ENCODE results near the gene FLCN. TPM values are rescaled to one million over a fixed set of nuclear protein-coding genes. Genes with fewer than 3 reads are reported as not detected.

Gene FLCN
- total and polyA plus RNA-seq, 2 of the 13 experiments (the other 11 are each of a cell fraction or from before 2014, with no cell fraction given): 16.6 to 24.9 TPM

DNA sequence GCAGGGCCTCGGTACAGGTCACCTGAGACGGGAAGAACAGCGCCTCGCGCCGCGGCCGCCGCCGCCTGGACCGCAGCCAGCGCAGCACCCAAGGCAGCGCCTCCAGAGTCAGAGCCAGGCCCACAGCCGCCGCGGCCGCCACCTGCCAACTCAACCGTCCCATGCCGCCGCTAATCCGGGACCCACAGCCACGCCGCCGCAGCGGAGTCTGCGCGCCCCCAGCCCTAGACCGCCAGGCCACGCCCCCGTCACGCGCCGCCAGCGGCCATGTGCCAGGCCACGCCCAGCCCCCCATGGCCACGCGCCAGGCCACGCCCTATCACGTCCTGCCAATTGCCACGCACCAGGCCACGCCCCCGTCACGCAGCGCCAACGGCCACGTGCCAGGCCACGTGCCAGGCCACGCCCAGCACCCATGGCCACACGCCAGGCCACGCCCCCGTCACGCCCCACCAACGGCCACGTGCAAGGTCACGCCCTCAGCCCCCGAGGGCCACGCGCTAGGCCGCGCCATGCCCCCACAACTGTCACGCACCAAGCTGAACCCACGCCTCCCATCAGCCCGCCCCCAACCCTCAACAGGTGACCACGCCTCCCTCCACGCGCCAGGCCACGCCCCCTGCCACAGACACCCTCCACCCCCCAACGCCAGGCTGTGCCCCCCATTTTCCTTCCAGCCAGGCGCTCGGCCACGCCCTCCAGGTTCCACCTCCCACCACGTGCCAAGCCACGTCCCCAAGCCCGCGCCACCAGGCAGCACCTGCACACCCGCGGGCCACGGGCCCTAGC, 30.6 kb downstream of the FLCN start, which contains the start of gene PLD6 (continued):
- peak; percentile 100 for TF ChIP-seq ZNF776 (CRISPR knock-in tag; IDR thresholded peaks at IDR 0.05)
- TF ChIP-seq, protein P1, sequence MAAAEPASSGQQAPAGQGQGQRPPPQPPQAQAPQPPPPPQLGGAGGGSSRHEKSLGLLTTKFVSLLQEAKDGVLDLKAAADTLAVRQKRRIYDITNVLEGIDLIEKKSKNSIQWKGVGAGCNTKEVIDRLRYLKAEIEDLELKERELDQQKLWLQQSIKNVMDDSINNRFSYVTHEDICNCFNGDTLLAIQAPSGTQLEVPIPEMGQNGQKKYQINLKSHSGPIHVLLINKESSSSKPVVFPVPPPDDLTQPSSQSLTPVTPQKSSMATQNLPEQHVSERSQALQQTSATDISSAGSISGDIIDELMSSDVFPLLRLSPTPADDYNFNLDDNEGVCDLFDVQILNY (CRISPR knock-in tag; conservative IDR thresholded peaks at IDR 0.05): peak; percentile 34; the same call in 1 of the 2 replicates
- peak; percentile 97 for TF ChIP-seq CCDC6 (CRISPR knock-in tag; IDR thresholded peaks at IDR 0.05)
- peak; percentile 98 for TF ChIP-seq ARID4A (CRISPR knock-in tag; IDR thresholded peaks at IDR 0.05; ENCODE audit: borderline replicate concordance)
- TF ChIP-seq ZNF282 (IDR thresholded peaks at IDR 0.05; ENCODE audit: partially characterized antibody): no peak
- TF ChIP-seq KLF12 (CRISPR knock-in tag; IDR thresholded peaks at IDR 0.05; ENCODE audit: borderline replicate concordance): peak; percentile 97; the same call in 1 of the 2 replicates
- TF ChIP-seq, protein P2, sequence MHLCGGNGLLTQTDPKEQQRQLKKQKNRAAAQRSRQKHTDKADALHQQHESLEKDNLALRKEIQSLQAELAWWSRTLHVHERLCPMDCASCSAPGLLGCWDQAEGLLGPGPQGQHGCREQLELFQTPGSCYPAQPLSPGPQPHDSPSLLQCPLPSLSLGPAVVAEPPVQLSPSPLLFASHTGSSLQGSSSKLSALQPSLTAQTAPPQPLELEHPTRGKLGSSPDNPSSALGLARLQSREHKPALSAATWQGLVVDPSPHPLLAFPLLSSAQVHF (CRISPR knock-in tag; IDR thresholded peaks at IDR 0.05): peak; percentile 97
- no peak for TF ChIP-seq BRD4 (CRISPR knock-in tag; IDR thresholded peaks at IDR 0.05)
- no peak for TF ChIP-seq ZKSCAN8 (CRISPR knock-in tag; IDR thresholded peaks at IDR 0.05; ENCODE audit: borderline replicate concordance)
- peak; percentile 24; the same call in 1 of the 2 replicates for TF ChIP-seq PRDM10 (CRISPR knock-in tag; IDR thresholded peaks at IDR 0.05; ENCODE audit: low read depth)
- 0 out of 2 replicates have a peak, but pooled peaks have one; percentile 43 for TF ChIP-seq ZNF124 (CRISPR knock-in tag; IDR thresholded peaks at IDR 0.05)
- peak; percentile 77 for TF ChIP-seq TEAD3 (CRISPR knock-in tag; optimal IDR thresholded peaks at IDR 0.05; ENCODE audit: borderline replicate concordance)
- peak; percentile 94; the same call in 1 of the 2 replicates for TF ChIP-seq ZFYVE20 (CRISPR knock-in tag; IDR thresholded peaks at IDR 0.05; ENCODE audit: borderline replicate concordance, low read depth)
- no peak for TF ChIP-seq ISX (CRISPR knock-in tag; conservative IDR thresholded peaks at IDR 0.05)
- peak; percentile 62 for TF ChIP-seq DR1 (CRISPR knock-in tag; IDR thresholded peaks at IDR 0.05)
- 0 out of 2 replicates have a peak, but pooled peaks have one; percentile 41 for TF ChIP-seq ZNF570 (CRISPR knock-in tag; IDR thresholded peaks at IDR 0.05; ENCODE audit: borderline replicate concordance)
- TF ChIP-seq, protein P3, sequence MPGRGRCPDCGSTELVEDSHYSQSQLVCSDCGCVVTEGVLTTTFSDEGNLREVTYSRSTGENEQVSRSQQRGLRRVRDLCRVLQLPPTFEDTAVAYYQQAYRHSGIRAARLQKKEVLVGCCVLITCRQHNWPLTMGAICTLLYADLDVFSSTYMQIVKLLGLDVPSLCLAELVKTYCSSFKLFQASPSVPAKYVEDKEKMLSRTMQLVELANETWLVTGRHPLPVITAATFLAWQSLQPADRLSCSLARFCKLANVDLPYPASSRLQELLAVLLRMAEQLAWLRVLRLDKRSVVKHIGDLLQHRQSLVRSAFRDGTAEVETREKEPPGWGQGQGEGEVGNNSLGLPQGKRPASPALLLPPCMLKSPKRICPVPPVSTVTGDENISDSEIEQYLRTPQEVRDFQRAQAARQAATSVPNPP (CRISPR knock-in tag; IDR thresholded peaks at IDR 0.05): 0 out of 2 replicates have a peak, but pooled peaks have one; percentile 32
- peak; percentile 65; the same call in 1 of the 2 replicates for TF ChIP-seq ZNF768 (CRISPR knock-in tag; IDR thresholded peaks at IDR 0.05)
